ENCODE measurements around the gene STK11.
"Not testable (repeated sequence)": the region's sequence is repeated elsewhere in the genome, so short reads cannot be mapped to it uniquely, and the experiment has no call there.

STK11 gene

GRCh38 chr19:1238369-1239303 lies 33.1 kb downstream of the STK11 start:
- DNase-seq: peak; percentile 14

- no peak for DNase-seq
Measured at GRCh38 chr19:1239420-1239795, 33.8 kb downstream of the STK11 start.

- peak; percentile 90 for DNase-seq
Measured at GRCh38 chr19:1239796-1240737, 34.5 kb downstream of the STK11 start.

GRCh38 chr19:1240925-1241324 lies 35.3 kb downstream of the STK11 start:
- no peak for DNase-seq

- DNase-seq: peak; percentile 93
Measured at GRCh38 chr19:1241417-1242095, 36.0 kb downstream of the STK11 start, which contains the start of gene ATP5F1D. Gene ATP5F1D, plus strand, starts transcription at chr19:1241751. Its CDS starts 100 bp downstream, at chr19:1241851.

GRCh38 chr19:1243768-1244692 lies 38.5 kb downstream of the STK11 start:
- peak; percentile 88 for DNase-seq

- no peak for DNase-seq
Measured at GRCh38 chr19:1244693-1245451, 39.3 kb downstream of the STK11 start.

GRCh38 chr19:1245494-1246264 lies 40.1 kb downstream of the STK11 start:
- DNase-seq: no peak

- not testable (repeated sequence) for DNase-seq
Measured at GRCh38 chr19:1246265-1247087, 40.9 kb downstream of the STK11 start.

GRCh38 chr19:1247748-1248138 lies 42.2 kb downstream of the STK11 start:
- no peak for DNase-seq

GRCh38 chr19:1248139-1248785 lies 42.7 kb downstream of the STK11 start, which contains the start of gene MIDN:
Gene MIDN, plus strand, starts transcription at chr19:1248583. Its CDS starts 1,714 bp downstream, at chr19:1250297.
- DNase-seq: peak; percentile 81

GRCh38 chr19:1248786-1249297 lies 43.3 kb downstream of the STK11 start:
- DNase-seq: no peak

GRCh38 chr19:1249298-1249989 lies 43.9 kb downstream of the STK11 start:
- peak; percentile 94 for DNase-seq

GRCh38 chr19:1249990-1250436 lies 44.4 kb downstream of the STK11 start:
- no peak for DNase-seq

GRCh38 chr19:1250437-1251260 lies 45.1 kb downstream of the STK11 start:
- DNase-seq: peak; percentile 71
